Left colon (tissue), 2 donors: Measurements from ENCODE around the gene HPCAL1. TPM values are rescaled to one million over a fixed set of nuclear protein-coding genes. Genes with fewer than 3 reads are reported as not detected.

Source experiments
- ATAC-seq: fragments of 200-7000 bp; cut with Tn5 transposase; one replicate; pipeline ENCODE4 v1.9.1; 2020; ENCODE audit warnings: mild to moderate bottlenecking, moderate library complexity
- DNase-seq, 2 donors: peaks; one replicate each; pipeline ENCODE4 v3.0.0-alpha.2; 2020
- intact Hi-C, 2 donors: fragments of 100-400 bp; cut with DNase I in 1 of 2; cut with micrococcal nuclease in 1 of 2; formaldehyde crosslinking; loops; one replicate each; pipeline versions ENCODE4 v1.11.2 to v1.14.0; 2022; cut with DNase I, micrococcal nuclease
- total RNA-seq, 2 donors: library from RNA; stranded (reverse); fragmentation: NEBNext Ultra II Directional; extraction: Animal tissue kit (Norgen Biotek cat#: 25700); gene quantifications; one replicate each; pipeline ENCODE4 v1.2.1, GENCODE V29; 2021
- donor health status: DM: no; HTN: no; CAD: no.
- donor health status: DM: yes; HTN: yes; CAD: no.

Gene HPCAL1
- total RNA-seq, 2 donors from 2014 or later, result 73.1 to 85.7 TPM

- intact Hi-C loops, result no loop called here
- ATAC-seq, result peak; percentile 55
- peak in 1 of 2 donors; percentile 45 for DNase-seq
Observed at GRCh38 chr2:10328670-10329579, 26.2 kb downstream of the HPCAL1 start.

DNA sequence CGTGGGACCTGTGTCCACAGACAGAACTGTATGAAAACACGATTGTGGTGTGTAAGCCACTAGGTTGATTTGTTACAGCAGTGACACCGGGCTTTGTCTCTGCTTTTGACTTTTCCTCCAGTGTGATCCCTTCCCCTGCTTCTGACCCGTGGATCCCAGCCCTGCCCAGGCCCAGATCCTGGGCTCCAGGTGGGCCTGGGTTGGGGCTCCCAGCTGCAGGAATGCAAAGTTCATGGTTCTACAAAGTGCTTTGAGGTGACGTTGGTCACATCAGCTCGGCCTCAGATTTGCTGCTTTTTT is 26.8 kb downstream of the HPCAL1 start:
- DNase-seq (no peak), ATAC-seq (no peak)
- intact Hi-C loops, result no loop called here

DNA sequence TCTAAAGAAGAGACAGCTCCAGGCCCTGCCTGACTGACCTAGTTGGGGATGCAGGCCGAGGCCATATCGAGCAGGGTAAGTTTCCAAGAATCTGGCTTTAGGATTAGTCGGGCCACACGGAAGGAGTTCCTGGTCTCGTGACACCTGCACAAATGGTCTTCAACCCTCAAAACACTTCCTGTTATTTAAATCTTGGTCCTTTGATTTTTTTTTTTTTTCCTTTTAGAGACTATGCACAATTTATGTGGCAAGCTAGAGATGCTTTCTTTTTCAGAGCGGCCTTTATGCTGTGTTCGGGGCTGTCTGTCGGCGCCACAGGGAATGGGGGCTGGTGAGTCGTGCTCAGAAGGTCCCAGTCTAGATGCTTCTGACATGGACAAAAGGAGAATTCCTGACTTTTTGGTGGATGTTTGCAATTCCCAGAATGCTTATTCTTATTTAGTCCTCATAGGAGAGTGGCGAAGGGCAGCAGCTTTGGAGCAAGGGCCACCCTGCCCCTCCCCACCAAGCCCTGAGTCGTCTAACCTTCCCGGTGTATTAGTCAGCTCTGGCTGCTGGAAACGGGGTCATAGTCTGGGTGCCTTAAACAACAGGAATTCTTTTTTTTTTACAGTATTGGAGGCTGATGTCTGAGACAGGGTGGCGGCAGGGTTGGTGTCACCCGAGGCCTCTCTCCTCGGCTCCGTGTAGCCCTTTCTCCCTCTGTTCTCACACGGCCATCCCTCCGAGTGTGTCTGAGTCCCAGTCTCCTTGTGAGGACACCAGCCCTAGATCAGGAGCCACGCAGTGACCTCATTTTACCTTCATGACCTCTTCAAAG is 27.4 kb downstream of the HPCAL1 start:
- peak in 1 of 2 donors; percentile 20 for DNase-seq
- intact Hi-C loops, result no loop called here
- peak; percentile 9 for ATAC-seq

GRCh38 chr2:10330700-10331026 is 28.0 kb downstream of the HPCAL1 start:
- intact Hi-C loops, result no loop called here
- DNase-seq, result no peak
- no peak for ATAC-seq

DNA sequence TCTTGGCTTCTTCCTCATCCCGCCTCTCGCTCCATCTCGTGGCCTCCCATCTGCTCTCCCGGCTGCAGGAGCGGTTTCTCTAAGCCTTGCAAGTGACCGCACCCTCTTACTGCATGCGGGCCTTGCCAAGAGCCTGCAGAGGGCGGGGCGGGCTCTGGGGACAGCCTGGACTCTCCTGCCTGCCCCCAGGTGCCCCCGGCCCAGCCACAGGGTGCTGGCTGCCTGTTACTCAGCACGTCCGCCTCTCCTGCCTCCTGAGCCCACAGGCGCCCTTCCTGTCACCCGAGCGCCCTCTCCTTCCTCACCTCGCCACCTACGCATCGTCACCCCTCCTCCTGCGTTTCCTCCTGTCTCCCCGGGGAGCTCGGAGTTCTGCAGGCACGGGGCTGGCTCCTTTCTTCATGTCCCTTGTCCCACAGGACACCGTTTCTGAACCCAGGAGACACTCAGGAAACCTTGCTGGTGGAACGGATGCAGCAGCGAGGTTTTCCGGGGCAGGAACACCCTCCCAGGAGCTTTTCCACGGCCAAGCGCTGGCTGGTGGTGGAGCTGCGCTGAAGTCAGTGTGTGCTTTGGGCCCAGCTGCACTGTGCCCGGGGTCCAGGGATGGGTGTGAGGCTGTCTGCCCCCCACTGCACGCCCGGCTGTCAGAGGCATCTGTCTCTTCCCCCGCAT is 28.5 kb downstream of the HPCAL1 start:
- DNase-seq (peak; percentile 79), ATAC-seq (peak; percentile 78)
- intact Hi-C loops, result no loop called here

GRCh38 chr2:10331702-10332401 is 29.1 kb downstream of the HPCAL1 start:
- ATAC-seq, result peak; percentile 46
- peak; percentile 33 to 59 for DNase-seq
- intact Hi-C loops, result no loop called here

DNA sequence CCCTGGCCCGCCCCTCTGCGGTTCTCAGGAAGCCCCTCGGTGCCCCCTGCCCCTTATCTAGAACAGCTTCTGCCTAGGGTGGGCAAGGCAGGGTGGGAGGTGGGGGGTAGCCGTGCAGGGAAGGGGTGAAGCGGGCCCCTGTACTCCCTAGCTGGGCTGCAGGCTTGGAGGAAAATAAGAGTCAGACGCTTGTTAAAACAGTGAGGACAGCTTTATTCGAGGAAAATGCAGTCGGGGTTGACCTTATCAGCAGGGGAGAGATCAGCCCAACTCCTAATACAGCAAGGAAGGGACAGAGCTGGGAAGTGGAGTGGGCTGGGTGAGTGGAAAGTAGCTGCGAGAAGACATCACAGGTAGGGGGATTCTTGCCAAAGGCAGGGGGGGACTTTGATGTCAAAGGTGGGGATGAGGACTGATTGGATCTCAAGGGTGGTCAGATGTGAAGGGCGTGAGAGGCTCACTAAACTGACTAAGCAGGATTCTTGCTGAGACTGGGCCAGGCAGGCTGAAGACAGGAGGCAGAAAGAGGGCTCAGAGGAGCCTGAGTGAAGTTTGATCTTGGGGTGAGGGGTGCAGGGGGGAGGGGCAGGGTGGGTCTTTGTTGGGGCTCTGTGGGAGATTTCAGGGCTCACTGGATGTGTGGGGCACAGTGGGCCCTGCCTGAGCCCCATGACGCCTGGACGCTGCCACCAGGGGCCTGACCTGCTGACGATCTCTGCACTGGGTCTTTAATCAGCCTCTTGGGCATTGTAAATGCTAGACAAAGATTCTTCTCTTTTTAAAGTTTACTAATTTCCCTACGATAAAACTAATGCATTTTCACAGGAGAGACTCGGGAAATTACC is 29.9 kb downstream of the HPCAL1 start:
- intact Hi-C loops, result no loop called here
- DNase-seq (peak in 1 of 2 donors; percentile 16), ATAC-seq (no peak)

DNA sequence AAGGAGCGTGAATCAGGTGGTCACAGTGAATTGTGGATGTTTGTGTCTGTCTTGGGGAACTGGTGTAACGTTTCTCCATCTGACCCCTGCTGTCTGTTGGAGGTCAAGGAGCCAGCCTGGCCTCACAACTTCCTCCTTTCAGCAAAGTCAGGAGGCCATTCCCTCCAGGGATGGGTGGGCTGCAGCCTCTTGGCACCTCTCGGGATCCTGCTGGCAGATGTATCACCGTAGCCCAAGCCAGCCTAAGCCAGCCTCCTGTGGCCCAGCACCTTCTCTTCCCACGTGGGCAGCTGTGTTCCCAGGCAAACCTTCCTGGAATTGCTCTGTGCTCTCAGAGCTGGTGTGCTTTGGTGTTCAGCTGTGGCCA is 30.5 kb downstream of the HPCAL1 start:
- DNase-seq, result no peak
- ATAC-seq, result no peak
- intact Hi-C loops, result no loop called here

DNA sequence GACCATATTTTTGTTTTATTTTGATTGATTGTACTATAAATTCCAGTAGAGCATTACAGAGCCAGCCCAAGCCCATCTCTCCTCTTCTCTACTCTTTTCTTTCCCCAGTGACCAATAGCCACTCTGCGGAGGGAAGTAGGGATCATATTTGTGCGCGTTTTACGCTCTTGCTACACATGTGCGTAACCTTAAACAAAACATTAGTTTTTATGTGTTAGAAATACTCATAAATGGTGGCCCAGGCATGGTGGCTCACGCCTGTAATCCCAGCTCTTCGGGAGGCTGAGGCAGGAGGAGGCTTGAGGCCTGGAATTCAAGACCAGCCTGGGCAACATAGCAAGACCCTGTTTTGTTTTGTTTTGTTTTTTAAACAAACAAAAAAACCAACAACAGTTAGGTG is 31.3 kb downstream of the HPCAL1 start:
- intact Hi-C loops, result no loop called here
- DNase-seq (no peak), ATAC-seq (no peak)

GRCh38 chr2:10335046-10335840 is 32.5 kb downstream of the HPCAL1 start:
- no peak for ATAC-seq
- intact Hi-C loops, result no loop called here
- DNase-seq, result no peak

DNA sequence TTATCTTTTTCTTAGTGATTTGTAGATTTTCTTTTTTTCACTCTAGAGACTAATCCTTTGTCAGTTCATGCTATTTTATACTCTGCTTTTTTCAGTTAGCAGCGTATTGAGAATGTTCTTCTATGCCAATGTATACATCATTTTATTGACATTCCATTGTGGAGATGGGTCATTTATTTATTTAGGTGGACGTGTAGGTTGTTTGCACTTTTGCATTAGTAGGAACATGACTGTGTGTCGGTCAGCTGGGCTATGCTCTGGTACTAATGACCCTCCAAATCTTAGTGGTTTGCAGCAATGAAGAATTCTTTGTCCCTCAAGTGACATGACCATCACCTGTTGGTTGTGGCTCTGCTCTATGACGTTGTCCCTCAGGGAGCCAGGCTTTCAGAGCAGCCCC is 33.6 kb downstream of the HPCAL1 start:
- intact Hi-C loops, result no loop called here
- ATAC-seq (no peak), DNase-seq (no peak)

- no peak for DNase-seq
- intact Hi-C loops, result no loop called here
- no peak for ATAC-seq
Observed at GRCh38 chr2:10337449-10338269, 35.0 kb downstream of the HPCAL1 start.

GRCh38 chr2:10338270-10339188 is 35.8 kb downstream of the HPCAL1 start:
- no peak for DNase-seq
- no peak for ATAC-seq

DNA sequence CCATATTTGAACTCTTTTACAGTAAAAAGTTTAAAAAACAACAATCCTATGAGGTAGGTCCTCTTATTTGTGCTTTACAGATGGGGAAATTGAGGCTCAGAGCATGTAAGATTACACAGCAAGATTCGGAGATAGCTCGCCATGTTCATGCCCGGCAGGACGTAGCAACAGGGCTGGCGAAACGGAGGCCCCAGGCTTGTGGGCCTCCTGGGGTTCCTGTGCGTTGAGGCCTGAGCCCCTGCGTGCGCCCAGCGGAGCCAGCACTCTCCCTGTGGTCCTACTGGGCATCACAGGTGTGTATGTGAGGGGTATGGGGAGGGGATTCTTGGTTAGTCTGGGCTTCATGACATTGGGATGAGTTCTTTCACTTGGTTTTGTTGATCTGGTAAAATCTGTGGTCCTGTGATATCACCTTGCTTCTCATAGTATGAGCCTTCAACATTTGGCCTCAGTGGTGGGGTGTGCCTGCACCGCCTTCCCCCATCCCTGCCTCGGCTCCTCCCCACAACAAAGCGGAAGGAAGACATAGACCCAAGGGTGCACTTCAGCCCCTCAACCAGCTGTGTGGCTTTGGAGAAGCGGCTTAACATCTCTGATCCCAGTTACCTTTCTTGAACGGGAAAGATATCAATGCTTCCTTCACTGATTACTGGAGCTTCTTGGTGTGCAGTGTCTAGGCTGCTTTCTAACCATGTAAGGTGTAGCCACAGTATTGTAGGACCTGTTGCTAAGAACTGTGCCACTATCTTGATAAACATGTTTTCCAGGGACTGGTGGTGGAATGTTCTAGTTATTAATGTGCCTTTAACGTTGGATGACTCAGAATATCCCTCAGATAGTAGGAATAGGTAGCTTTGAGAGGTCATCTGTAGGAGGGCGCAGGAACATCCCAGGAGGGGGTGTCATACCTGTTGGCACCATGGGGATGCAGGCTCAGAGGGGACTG is 37.2 kb downstream of the HPCAL1 start:
- intact Hi-C loops, result no loop called here
- no peak for ATAC-seq

More at GRCh38 chr2:10338270-10339188, 35.8 kb downstream of the HPCAL1 start:
- intact Hi-C loops, result no loop called here

DNA sequence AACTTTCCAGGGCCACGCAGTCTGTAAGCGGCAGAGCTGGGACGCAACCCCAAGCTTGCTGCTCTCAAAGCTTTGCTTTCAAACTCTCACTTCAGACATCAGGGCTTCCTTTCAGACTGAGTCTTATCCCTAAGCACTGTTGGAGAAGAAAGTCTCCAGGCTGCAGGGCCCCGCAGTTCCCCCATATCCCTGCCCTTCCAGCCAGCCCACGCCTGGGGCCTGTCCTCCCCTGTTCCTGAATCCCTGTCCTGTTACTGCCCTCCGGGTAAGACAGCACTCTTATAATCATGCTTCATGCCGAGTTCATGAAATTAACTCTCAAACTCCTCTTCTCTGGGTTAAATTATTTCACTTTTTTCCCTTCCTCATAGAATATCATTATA is 37.9 kb downstream of the HPCAL1 start:
- ATAC-seq (no peak), DNase-seq (no peak)
- intact Hi-C loops, result no loop called here

More for the DNA sequence above, 37.2 kb downstream of the HPCAL1 start:
- no peak for DNase-seq
